Neural cell (in vitro differentiated cells): ENCODE results near the gene CMTM8. TPM values are rescaled to one million over a fixed set of nuclear protein-coding genes. Genes with fewer than 3 reads are reported as not detected.

Experiments used
- H2AFZ ChIP-seq: fragments of 200-600, 300-800 bp; sonication (generic), shearing (Covaris generic); 2 replicates; pipeline ENCODE4 v1.6.0; 2014; ENCODE audit warnings: low read depth, mild to moderate bottlenecking, antibody characterized with exemption, low read length, moderate library complexity
- H3F3A ChIP-seq: fragments of 200-600 bp; shearing (Covaris generic); 2 replicates; pipeline ENCODE4 v1.6.1; 2016; ENCODE audit warnings: mild to moderate bottlenecking, moderate library complexity, mixed read lengths, antibody characterized with exemption, low read length; ENCODE audit not compliant: insufficient read depth, poor library complexity, severe bottlenecking
- H3K27ac ChIP-seq: fragments of 200-600, 300-800 bp; sonication (generic), shearing (Covaris generic); 2 replicates; pipeline ENCODE4 v1.5.1; 2014; ENCODE audit warnings: mild to moderate bottlenecking, low read length, moderate library complexity
- H3K27me3 ChIP-seq: fragments of 300-800, 200-600 bp; sonication (generic), shearing (Covaris generic); 2 replicates; pipeline ENCODE4 v1.6.0; 2014; ENCODE audit warnings: mild to moderate bottlenecking, low read depth, low read length, moderate library complexity; ENCODE audit not compliant: insufficient read depth
- H3K36me3 ChIP-seq: fragments of 300-800, 200-600 bp; sonication (generic), shearing (Covaris generic); 2 replicates; pipeline ENCODE4 v1.5.1; 2014; ENCODE audit warnings: mild to moderate bottlenecking, antibody characterized with exemption, low read length, moderate library complexity; ENCODE audit not compliant: insufficient read depth
- H3K4me2 ChIP-seq: fragments of 300-800, 200-600 bp; sonication (generic), shearing (Covaris generic); 2 replicates; pipeline ENCODE4 v1.6.0; 2014; ENCODE audit warnings: mild to moderate bottlenecking, low read length
- H3K4me3 ChIP-seq: fragments of 300-800, 200-600 bp; sonication (generic), shearing (Covaris generic); 2 replicates; pipeline ENCODE4 v1.5.1; 2014; ENCODE audit warnings: mild to moderate bottlenecking, low read length, moderate library complexity
- H3K79me2 ChIP-seq: fragments of 200-600 bp; shearing (Covaris generic); replicated peaks from 2 replicates; pipeline ENCODE4 v1.6.0; 2014; ENCODE audit warnings: mild to moderate bottlenecking, low read length, moderate library complexity; ENCODE audit not compliant: insufficient read depth
- H3K9ac ChIP-seq: fragments of 300-800, 200-600 bp; sonication (generic), shearing (Covaris generic); 2 replicates; pipeline ENCODE4 v1.6.1; 2016; ENCODE audit warnings: mild to moderate bottlenecking, low read length, mixed read lengths
- H3K9me2 ChIP-seq: fragments of 200-600 bp; shearing (Covaris generic); 2 replicates; pipeline ENCODE4 v1.6.1; 2016; ENCODE audit warnings: mild to moderate bottlenecking, low read length, mixed read lengths; ENCODE audit not compliant: insufficient read depth
- H3K9me3 ChIP-seq: fragments of 200-600, 300-800 bp; sonication (generic), shearing (Covaris generic); 2 replicates; pipeline ENCODE4 v1.6.1; 2016; ENCODE audit warnings: mild to moderate bottlenecking, mixed run types, low read length, moderate library complexity, mixed read lengths
- H4K20me1 ChIP-seq: fragments of 200-600 bp; shearing (Covaris generic); 2 replicates; pipeline ENCODE4 v1.6.1; 2016; ENCODE audit warnings: mild to moderate bottlenecking, mixed run types; ENCODE audit not compliant: insufficient read depth
- EP300 ChIP-seq: fragments of 450-650 bp; conservative IDR thresholded peaks from 2 replicates; pipeline ENCODE4 v1.6.1; 2014; ENCODE audit warnings: antibody characterized with exemption, mild to moderate bottlenecking, moderate library complexity; ENCODE audit not compliant: poor library complexity, severe bottlenecking
- EZH2 ChIP-seq: fragments of 200-600, 300-800 bp; shearing (Covaris generic), sonication (generic); IDR thresholded peaks from 2 replicates; pipeline ENCODE4 v1.6.1; 2014; ENCODE audit warnings: antibody characterized with exemption, low read length, borderline replicate concordance, mild to moderate bottlenecking; ENCODE audit not compliant: insufficient read depth, poor library complexity, severe bottlenecking
- MXI1 ChIP-seq: fragments of 450-650 bp; conservative IDR thresholded peaks from 2 replicates; pipeline ENCODE4 v1.6.1; 2014; ENCODE audit warnings: antibody characterized with exemption, mild to moderate bottlenecking; ENCODE audit not compliant: poor library complexity, severe bottlenecking
- POLR2AphosphoS5 ChIP-seq: IDR thresholded peaks from 2 replicates; pipeline ENCODE4 v1.6.1; 2012
- RAD21 ChIP-seq: fragments of 450-650 bp; conservative IDR thresholded peaks from 2 replicates; pipeline ENCODE4 v1.6.1; 2014; ENCODE audit warnings: antibody characterized with exemption, mild to moderate bottlenecking, moderate library complexity
- SMC3 ChIP-seq: fragments of 450-650 bp; conservative IDR thresholded peaks from 2 replicates; pipeline ENCODE4 v1.6.1; 2014; ENCODE audit warnings: antibody characterized with exemption, mild to moderate bottlenecking, moderate library complexity; ENCODE audit not compliant: poor library complexity
- TAF1 ChIP-seq: IDR thresholded peaks from 2 replicates; pipeline ENCODE4 v1.6.1; 2012; ENCODE audit warnings: low read depth
- polyA plus RNA-seq: library from polyadenylated mRNA; depleted of rRNA; stranded (reverse); fragments of >200 nt; gene quantifications from 2 replicates; pipeline ENCODE4 v1.2.3, GENCODE V29; 2014
- TF ChIP-seq, protein P1 (sequence below): fragments of 450-650 bp; IDR thresholded peaks from 2 replicates; pipeline ENCODE4 v1.5.1; 2014; ENCODE audit warnings: antibody characterized with exemption, mild to moderate bottlenecking, moderate library complexity; ENCODE audit not compliant: poor library complexity, severe bottlenecking
- TF ChIP-seq, protein P2 (sequence below): IDR thresholded peaks from 2 replicates; pipeline ENCODE4 v1.6.1; 2012; ENCODE audit warnings: borderline replicate concordance

CMTM8 gene
- polyA plus RNA-seq, 1 donor from 2014 or later, result not detected

DNA sequence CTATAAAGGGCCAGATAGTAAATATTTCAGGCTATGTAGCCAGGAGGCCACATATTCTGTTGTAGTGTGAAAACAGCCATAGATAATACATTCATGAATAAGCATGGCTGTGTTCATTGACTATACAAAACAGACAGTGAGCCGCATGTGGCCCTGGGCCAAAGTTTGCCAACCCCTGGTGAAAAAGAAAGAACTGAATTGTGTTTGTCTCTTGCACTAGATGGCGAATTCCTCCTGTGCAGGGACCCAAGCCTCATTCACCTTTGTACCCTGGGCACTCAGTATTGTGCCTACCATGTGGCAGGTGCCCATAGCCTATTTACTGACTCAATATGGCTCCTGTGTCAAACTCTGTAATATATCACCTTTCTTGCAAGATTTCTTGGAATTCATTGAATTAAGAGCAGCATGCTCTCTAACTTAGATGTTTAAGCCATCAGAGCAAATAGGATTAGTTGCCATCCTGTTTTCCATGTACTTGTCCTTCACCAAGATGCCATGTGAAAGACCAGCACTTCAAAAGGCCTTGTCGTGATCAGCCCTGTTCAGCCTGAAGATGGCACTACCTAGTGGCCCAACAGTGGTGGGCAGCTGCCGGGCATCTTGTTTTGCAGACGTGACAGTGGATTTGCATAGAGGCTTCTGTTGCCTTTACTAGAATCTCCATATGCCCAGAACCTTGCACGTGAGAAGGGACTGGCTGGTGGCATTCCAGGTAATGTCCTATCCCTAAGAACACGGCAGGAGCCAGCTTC, 102.3 kb downstream of the CMTM8 start:
- no peaks in the 10 kb centered on the region for H3K36me3 ChIP-seq
- no peak overlapping the region for H3K27ac ChIP-seq
- H3K9me2 ChIP-seq, result no peaks in the 10 kb centered on the region
- no peak overlapping the region for H3K4me3 ChIP-seq
- no peak for TF ChIP-seq RAD21
- no peak for TF ChIP-seq MXI1
- TF ChIP-seq SMC3, result no peak
- no peak for TF ChIP-seq POLR2AphosphoS5
- TF ChIP-seq EZH2, result no peak
- TF ChIP-seq, protein P1, sequence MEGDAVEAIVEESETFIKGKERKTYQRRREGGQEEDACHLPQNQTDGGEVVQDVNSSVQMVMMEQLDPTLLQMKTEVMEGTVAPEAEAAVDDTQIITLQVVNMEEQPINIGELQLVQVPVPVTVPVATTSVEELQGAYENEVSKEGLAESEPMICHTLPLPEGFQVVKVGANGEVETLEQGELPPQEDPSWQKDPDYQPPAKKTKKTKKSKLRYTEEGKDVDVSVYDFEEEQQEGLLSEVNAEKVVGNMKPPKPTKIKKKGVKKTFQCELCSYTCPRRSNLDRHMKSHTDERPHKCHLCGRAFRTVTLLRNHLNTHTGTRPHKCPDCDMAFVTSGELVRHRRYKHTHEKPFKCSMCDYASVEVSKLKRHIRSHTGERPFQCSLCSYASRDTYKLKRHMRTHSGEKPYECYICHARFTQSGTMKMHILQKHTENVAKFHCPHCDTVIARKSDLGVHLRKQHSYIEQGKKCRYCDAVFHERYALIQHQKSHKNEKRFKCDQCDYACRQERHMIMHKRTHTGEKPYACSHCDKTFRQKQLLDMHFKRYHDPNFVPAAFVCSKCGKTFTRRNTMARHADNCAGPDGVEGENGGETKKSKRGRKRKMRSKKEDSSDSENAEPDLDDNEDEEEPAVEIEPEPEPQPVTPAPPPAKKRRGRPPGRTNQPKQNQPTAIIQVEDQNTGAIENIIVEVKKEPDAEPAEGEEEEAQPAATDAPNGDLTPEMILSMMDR, result no peak
- H2AFZ ChIP-seq, result no peak overlapping the region
- no peaks in the 10 kb centered on the region for H3F3A ChIP-seq
- no peaks in the 10 kb centered on the region for H3K27me3 ChIP-seq
- H4K20me1 ChIP-seq, result no peaks in the 10 kb centered on the region
- H3K9me3 ChIP-seq, result no peaks in the 10 kb centered on the region
- H3K4me2 ChIP-seq, result no peak overlapping the region
- no peaks in the 10 kb centered on the region for H3K79me2 ChIP-seq
- H3K9ac ChIP-seq, result no peak overlapping the region

DNA sequence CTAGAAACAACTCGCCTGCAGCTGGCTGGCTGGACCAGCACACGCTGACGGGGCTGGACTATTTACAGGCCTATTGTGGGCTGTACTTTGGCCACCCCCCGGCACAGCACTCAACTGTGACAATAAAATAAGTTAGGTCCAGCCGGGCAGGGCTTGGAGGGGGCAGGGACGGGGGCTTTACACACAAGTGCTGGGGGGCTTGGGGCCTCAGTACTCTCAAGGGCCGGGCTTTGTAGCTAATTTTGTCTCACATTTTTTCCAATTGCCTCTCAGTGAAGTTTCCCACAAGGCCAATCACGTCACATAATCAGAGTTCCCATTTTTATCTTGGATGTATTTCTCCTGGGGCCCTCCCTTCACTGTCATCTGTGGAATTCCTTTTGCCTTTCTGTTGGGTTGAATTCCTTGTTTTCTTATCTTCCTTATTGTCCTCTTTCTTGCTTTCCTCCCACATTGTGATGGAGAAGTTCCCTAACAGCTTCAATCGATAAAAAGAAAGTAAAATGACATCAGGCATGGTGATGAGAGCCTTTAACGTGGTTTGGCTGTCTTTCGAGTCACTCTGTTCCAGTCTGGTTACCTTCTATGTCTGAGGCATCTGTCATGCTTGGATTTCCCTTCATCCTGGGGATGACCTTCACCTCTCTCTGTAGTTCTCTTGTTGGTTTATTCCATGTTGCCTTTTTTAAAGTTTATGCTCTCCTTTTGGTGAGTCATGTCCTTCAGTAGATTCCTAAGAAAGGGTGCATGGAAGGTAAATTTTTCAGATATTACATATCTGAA, 109.1 kb downstream of the CMTM8 start:
- TF ChIP-seq RAD21, result no peak
- TF ChIP-seq, protein P1, result no peak
- H3K9ac ChIP-seq, result no peak overlapping the region
- H3F3A ChIP-seq, result no peaks in the 10 kb centered on the region
- H3K27ac ChIP-seq, result no peak overlapping the region
- no peaks in the 10 kb centered on the region for H3K27me3 ChIP-seq
- H3K4me2 ChIP-seq, result no peak overlapping the region
- no peak overlapping the region for H2AFZ ChIP-seq
- H3K9me2 ChIP-seq, result no peaks in the 10 kb centered on the region
- H3K79me2 ChIP-seq, result no peaks in the 10 kb centered on the region
- no peaks in the 10 kb centered on the region for H3K9me3 ChIP-seq
- H3K36me3 ChIP-seq, result no peaks in the 10 kb centered on the region
- H3K4me3 ChIP-seq, result no peak overlapping the region
- H4K20me1 ChIP-seq, result no peaks in the 10 kb centered on the region

DNA sequence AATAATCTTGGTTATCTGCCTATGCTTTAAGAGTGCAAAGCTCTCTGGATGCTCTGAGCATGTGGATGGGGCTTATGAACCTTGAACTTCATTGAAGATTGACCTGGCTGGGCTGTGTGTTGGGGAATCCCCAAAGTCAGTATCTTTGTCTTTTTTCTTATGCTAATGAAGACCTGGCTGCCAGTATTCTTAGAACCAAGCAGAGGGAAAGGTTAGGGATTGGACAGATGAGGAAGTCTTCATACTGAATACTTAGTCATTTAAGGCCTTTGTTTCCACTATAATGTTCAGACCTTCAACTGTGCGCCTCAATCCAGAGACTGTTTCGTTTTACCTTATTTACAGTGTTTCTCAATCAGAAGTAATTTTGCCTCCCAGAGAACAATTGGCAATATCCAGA, 110.7 kb downstream of the CMTM8 start:
- Histone ChIP-seq H3K9ac (no peak overlapping the region), H3K27me3 (no peaks in the 10 kb centered on the region), H3K4me3 (no peak overlapping the region), H2AFZ (no peak overlapping the region), H3K79me2 (no peaks in the 10 kb centered on the region), H3K9me2 (no peaks in the 10 kb centered on the region), H3F3A (no peaks in the 10 kb centered on the region), H3K4me2 (no peak overlapping the region), H3K9me3 (no peaks in the 10 kb centered on the region), H3K27ac (no peak overlapping the region), H4K20me1 (no peaks in the 10 kb centered on the region), H3K36me3 (no peaks in the 10 kb centered on the region)
- no peak for TF ChIP-seq SMC3
- no peak for TF ChIP-seq EP300
- TF ChIP-seq MXI1, result no peak
- no peak for TF ChIP-seq EZH2
- no peak for TF ChIP-seq TAF1
- TF ChIP-seq, protein P1, result no peak
- TF ChIP-seq RAD21, result no peak
- TF ChIP-seq, protein P2, sequence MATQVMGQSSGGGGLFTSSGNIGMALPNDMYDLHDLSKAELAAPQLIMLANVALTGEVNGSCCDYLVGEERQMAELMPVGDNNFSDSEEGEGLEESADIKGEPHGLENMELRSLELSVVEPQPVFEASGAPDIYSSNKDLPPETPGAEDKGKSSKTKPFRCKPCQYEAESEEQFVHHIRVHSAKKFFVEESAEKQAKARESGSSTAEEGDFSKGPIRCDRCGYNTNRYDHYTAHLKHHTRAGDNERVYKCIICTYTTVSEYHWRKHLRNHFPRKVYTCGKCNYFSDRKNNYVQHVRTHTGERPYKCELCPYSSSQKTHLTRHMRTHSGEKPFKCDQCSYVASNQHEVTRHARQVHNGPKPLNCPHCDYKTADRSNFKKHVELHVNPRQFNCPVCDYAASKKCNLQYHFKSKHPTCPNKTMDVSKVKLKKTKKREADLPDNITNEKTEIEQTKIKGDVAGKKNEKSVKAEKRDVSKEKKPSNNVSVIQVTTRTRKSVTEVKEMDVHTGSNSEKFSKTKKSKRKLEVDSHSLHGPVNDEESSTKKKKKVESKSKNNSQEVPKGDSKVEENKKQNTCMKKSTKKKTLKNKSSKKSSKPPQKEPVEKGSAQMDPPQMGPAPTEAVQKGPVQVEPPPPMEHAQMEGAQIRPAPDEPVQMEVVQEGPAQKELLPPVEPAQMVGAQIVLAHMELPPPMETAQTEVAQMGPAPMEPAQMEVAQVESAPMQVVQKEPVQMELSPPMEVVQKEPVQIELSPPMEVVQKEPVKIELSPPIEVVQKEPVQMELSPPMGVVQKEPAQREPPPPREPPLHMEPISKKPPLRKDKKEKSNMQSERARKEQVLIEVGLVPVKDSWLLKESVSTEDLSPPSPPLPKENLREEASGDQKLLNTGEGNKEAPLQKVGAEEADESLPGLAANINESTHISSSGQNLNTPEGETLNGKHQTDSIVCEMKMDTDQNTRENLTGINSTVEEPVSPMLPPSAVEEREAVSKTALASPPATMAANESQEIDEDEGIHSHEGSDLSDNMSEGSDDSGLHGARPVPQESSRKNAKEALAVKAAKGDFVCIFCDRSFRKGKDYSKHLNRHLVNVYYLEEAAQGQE, result no peak
- TF ChIP-seq POLR2AphosphoS5, result no peak
